Right ventricle myocardium superior (tissue), 1 donor: ENCODE data around the gene TCFL5. TPM values are rescaled to one million over a fixed set of nuclear protein-coding genes. Genes with fewer than 3 reads are reported as not detected.
"Not testable (repeated sequence)": the region's sequence is repeated elsewhere in the genome, so short reads cannot be mapped to it uniquely, and the experiment has no call there.

ENCODE experiments used
- ATAC-seq: fragments of 200-7000 bp; cut with Tn5 transposase; one replicate; pipeline ENCODE4 v1.9.1; 2020; ENCODE audit warnings: mild to moderate bottlenecking; ENCODE audit not compliant: poor library complexity
- DNase-seq: peaks from one replicate; pipeline ENCODE4 v3.0.0-alpha.2; 2020
- intact Hi-C: fragments of 100-400 bp; cut with DNase I; formaldehyde crosslinking; loops from one replicate; pipeline ENCODE4 v1.11.2; 2022
- total RNA-seq: library from RNA; stranded (reverse); fragmentation: NEBNext Ultra II Directional; extraction: Animal tissue kit (Norgen Biotek cat#: 25700); gene quantifications from one replicate; pipeline ENCODE4 v1.2.1, GENCODE V29; 2021
- donor health status: DM: no; HTN: yes; CAD: no; lungs with severe emphysema.

The TCFL5 gene
- total RNA-seq, 1 donor from 2014 or later = 6.1 TPM

GRCh38 chr20:62872184-62872847, 10.7 kb upstream of the TCFL5 start:
- DNase-seq (no peak), ATAC-seq (no peak)
- intact Hi-C loops = loop anchor here (2.0 kb wide), 1 partner anchor 136 kb away; no protein-coding TSS in a partner anchor

GRCh38 chr20:62864207-62864606, 2.6 kb upstream of the TCFL5 start:
- ATAC-seq (no peak), DNase-seq (no peak)
- intact Hi-C loops = no loop called here

GRCh38 chr20:62860924-62861691, 514 bp downstream of the TCFL5 start:
- intact Hi-C loops = no loop called here
- DNase-seq = no peak
- ATAC-seq = no peak

GRCh38 chr20:62860391-62860923, 1.2 kb downstream of the TCFL5 start:
- intact Hi-C loops = no loop called here
- ATAC-seq = no peak
- no peak for DNase-seq

GRCh38 chr20:62859721-62860120, 1.9 kb downstream of the TCFL5 start:
- DNase-seq (no peak), ATAC-seq (no peak)
- intact Hi-C loops = no loop called here

- ATAC-seq (no peak), DNase-seq (no peak)
- intact Hi-C loops = no loop called here
These were observed 3.4 kb downstream of the TCFL5 start for GRCh38 chr20:62858058-62858830.

GRCh38 chr20:62856931-62857619, 4.5 kb downstream of the TCFL5 start:
- DNase-seq = no peak
- intact Hi-C loops = no loop called here
- no peak for ATAC-seq

DNA sequence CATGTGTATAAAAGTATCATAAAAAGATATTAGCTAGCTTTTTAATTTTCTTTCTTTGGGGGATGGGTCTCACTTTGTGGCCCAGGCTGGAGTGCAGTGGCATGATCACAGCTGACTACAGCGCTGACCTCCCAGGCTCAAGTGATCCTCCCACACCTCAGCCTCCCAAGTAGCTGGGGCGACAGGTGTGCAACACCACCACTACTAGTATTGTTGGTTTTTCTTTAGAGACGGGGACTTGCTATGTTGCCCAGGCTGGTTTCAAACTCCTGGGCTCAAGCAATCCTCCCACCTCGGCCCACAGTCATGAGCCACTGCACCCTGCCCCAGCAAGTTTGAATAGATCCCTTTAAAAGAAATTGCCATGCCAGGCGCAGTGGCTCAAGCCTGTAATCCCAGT, 6.5 kb downstream of the TCFL5 start:
- intact Hi-C loops = no loop called here
- ATAC-seq (no peak), DNase-seq (no peak)

DNA sequence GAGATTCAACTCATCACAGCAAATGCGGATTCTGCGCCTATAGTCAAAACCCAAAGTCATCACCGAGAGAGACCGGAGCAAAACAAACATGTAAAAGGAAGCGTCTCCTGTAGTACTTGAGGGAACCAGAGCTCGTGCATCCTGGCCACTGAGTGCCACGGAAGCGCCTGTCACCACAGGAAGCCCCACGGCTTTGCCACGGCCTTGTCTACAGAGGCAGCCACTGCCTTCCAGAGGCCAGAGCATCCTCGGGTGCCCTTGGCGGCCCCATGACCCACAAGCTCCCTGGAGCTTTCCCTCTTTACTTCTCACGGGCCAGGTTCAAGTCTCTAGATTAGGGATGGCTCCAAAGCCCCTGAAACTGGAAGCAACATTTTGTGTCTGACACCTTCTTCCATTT, 7.5 kb downstream of the TCFL5 start:
- intact Hi-C loops = no loop called here
- ATAC-seq (no peak), DNase-seq (no peak)

DNA sequence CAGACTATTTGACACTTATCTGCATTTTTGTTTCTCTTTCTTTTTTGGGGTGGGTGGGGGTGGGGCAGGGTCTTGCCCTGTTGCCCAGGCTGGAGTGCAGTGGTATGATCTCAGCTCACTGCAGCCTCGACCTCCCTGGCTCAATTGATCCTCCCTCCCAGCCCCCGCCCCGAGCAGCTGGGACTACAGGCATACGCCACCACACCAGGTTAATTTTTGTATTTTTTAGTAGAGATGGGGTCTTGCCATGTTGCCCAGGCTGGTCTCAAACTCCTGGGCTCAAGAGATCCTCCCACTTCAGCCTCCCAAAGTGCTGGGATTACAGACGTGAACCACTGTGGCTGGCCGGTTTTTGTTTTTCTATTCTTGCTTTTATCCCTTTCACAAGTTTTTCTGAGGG, 8.3 kb downstream of the TCFL5 start:
- ATAC-seq, intact Hi-C loops, DNase-seq: not testable (repeated sequence)

DNA sequence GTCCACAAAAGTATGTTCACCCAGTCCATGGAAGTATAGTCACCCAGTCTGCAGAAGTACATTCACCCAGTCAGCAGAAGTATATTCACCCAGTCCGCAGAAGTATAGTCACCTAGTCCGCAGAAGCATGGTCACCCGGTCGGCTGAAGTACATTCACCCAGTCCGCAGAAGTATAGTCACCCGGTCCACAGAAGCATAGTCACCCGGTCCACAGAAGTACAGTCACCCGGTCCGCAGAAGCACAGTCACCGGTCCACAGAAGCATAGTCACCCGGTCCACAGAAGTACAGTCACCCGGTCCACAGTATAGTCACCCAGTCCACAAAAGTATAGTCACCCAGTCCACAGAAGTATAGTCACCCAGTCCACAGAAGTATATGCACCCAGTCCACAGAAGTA, 8.8 kb downstream of the TCFL5 start:
- intact Hi-C loops = no loop called here
- DNase-seq (no peak), ATAC-seq (no peak)

GRCh38 chr20:62852196-62852595, 9.4 kb downstream of the TCFL5 start:
- intact Hi-C loops = no loop called here
- no peak for DNase-seq
- ATAC-seq = no peak

- DNase-seq (no peak), ATAC-seq (no peak)
- intact Hi-C loops = no loop called here
These were observed 11.2 kb downstream of the TCFL5 start for GRCh38 chr20:62850333-62850974.

- ATAC-seq (no peak), DNase-seq (no peak)
- intact Hi-C loops = no loop called here
These were observed 12.2 kb downstream of the TCFL5 start for GRCh38 chr20:62849431-62849830.

- intact Hi-C loops, DNase-seq, ATAC-seq: not testable (repeated sequence)
These were observed 12.7 kb downstream of the TCFL5 start for GRCh38 chr20:62848917-62849316.

DNA sequence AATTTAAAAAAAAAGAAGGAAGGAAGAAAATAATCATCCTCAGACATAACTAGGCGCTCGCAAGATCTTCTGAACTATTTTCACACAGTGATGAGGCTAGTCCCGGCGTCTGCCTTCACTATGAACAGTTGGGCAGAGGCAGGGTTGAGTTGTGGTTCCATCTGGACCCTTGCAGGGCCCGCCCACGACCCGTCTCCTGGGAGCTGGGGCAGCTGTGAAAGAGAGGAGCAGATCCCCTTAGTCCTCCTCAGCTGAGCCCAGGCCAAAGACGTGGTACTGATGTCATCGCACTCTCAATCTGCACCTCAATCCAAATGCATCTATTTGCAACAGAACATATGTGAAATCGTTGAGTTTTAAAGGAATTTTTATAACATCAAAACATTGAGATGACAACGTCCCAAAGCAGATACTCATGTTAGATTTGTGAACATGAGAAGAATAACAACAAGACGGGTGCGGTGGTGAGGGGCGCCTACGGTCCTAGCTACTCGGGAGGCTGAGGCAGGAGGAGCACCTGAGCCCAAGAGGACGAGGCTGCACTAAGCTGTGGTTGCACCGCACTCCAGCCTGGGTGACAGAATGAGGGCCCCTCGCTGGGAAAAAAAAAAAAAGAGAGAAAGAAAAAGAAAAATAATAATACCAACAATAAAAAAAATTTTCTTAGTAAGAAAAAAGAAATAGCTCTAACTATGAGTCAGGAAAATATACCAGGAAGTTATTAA, 15.3 kb downstream of the TCFL5 start:
- DNase-seq (no peak), ATAC-seq (peak; percentile 50)
- intact Hi-C loops = no loop called here

DNA sequence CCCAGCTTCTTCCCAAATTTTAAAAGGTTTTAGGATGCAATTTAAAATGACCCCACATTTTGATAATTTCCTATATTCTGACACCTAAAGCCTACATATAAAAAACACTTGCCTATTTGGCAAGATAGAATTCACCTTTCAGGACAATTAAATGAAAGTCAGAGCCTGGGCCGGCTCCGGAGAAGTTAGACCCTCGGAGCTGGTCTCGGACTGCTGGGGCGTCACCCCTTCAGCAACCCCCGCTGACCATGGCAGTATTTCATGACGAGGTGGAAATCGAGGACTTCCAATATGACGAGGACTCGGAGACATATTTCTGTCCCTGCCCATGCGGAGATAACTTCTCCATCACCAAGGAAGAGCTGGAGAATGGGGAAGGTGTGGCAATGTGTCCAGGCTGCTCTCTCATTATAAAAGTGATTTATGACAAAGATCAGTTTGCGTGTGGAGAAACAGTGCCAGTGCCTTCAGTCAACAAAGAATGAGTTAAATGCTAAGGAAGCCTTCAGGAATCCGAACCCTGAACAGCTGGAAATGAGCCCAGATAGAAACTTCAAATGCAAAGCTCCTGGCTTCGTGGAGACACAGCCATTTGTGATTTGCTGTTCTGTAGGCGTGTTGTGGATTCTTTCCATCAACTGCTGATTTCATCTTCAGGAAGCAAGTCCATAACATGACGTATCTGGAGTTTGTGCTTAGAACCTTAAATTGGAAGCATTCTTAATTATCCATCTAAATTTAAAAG, 16.0 kb downstream of the TCFL5 start:
- intact Hi-C loops = no loop called here
- ATAC-seq (no peak), DNase-seq (no peak)
